Tibial artery (tissue), 4 donors: ENCODE data around the gene IL21.
A peak's percentile ranks its signal among the peaks of the same experiment; 100 is the strongest.
"Not testable (repeated sequence)": the region's sequence is repeated elsewhere in the genome, so short reads cannot be mapped to it uniquely, and the experiment has no call there.

Experiments
- DNase-seq, 2 donors: peaks; one replicate each; pipeline ENCODE4 v3.0.0-alpha.2; 2019
- H3K27ac ChIP-seq, 2 donors: fragments of 200-600 bp; sonication (generic) in 1 of 2; 1 replicate in 1 of 2; 2 replicates in 1 of 2; pipeline ENCODE4 v1.5.1; 2018 to 2019; ENCODE audit warnings: mild to moderate bottlenecking in 1 of 2
- H3K27me3 ChIP-seq, 2 donors: fragments of 200-600 bp; sonication (generic) in 1 of 2; one replicate each; pipeline versions ENCODE4 v1.5.1 to v1.6.0; 2016 to 2019
- H3K36me3 ChIP-seq, 3 donors: fragments of 200-600 bp; sonication (generic) in 2 of 3; one replicate each; pipeline ENCODE4 v1.5.1; 2016 to 2019; ENCODE audit warnings: mild to moderate bottlenecking in 2 of 3
- H3K4me1 ChIP-seq, 4 donors: fragments of 200-600 bp; sonication (generic) in 2 of 4; 1 replicate in 3 of 4; 2 replicates in 1 of 4; pipeline ENCODE4 v1.5.1; 2016 to 2019
- H3K4me3 ChIP-seq, 2 donors: fragments of 200-600 bp; sonication (generic) in 1 of 2; 1 replicate in 1 of 2; 2 replicates in 1 of 2; pipeline ENCODE4 v1.5.1; 2018 to 2019; ENCODE audit warnings: mild to moderate bottlenecking in 2 of 2
- H3K9me3 ChIP-seq, 3 donors: fragments of 200-600 bp; sonication (generic) in 1 of 3; one replicate each; pipeline ENCODE4 v1.5.1; 2016 to 2019
- intact Hi-C: fragments of 100-400 bp; cut with DNase I; formaldehyde crosslinking; loops from one replicate; pipeline ENCODE4 v1.15.0; 2023; ENCODE audit warnings: low total_unique reads
- TF ChIP-seq, protein P1 (sequence below), 2 experiments: fragments of 200-600 bp in 1 of 2; fragments of 450-650 bp in 1 of 2; IDR thresholded peaks; one replicate each; pipeline ENCODE4 v1.5.1; 2017 to 2019; ENCODE audit warnings: antibody characterized with exemption in 2 of 2, mild to moderate bottlenecking in 1 of 2, moderate library complexity in 1 of 2

IL21 gene

DNA sequence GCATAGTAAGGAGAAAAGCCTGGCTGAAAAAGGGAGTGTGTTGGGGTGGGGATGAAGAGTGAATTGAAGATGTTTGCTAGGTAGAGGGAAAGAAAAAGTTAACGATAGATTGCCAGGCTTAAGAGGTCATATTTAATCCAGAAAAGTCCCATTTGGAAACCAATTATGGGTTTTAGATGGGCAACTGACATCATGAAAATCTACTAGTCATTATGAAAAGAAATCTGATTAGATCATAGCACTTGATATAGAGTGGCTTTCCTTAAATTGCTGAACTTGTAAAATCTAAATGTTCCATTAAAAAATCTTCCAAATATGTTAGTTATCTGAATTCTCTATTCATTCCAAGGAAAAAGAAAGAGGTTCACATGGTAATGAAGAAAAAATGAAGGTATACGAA, 37.5 kb upstream of the IL21 start:
- peaks cover 0 to 6% (median 6%) of the 10 kb centered on the region in 3 donors for H3K9me3 ChIP-seq
- DNase-seq = no peak
- no peaks in the 10 kb centered on the region for H3K36me3 ChIP-seq
- no peak overlapping the region for H3K27ac ChIP-seq
- H3K4me3 ChIP-seq = no peak overlapping the region
- TF ChIP-seq, protein P1, sequence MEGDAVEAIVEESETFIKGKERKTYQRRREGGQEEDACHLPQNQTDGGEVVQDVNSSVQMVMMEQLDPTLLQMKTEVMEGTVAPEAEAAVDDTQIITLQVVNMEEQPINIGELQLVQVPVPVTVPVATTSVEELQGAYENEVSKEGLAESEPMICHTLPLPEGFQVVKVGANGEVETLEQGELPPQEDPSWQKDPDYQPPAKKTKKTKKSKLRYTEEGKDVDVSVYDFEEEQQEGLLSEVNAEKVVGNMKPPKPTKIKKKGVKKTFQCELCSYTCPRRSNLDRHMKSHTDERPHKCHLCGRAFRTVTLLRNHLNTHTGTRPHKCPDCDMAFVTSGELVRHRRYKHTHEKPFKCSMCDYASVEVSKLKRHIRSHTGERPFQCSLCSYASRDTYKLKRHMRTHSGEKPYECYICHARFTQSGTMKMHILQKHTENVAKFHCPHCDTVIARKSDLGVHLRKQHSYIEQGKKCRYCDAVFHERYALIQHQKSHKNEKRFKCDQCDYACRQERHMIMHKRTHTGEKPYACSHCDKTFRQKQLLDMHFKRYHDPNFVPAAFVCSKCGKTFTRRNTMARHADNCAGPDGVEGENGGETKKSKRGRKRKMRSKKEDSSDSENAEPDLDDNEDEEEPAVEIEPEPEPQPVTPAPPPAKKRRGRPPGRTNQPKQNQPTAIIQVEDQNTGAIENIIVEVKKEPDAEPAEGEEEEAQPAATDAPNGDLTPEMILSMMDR (IDR thresholded peaks at IDR 0.05) = no peak
- intact Hi-C loops = no loop called here
- H3K27me3 ChIP-seq = no peaks in the 10 kb centered on the region
- H3K4me1 ChIP-seq = no peaks in the 10 kb centered on the region

DNA sequence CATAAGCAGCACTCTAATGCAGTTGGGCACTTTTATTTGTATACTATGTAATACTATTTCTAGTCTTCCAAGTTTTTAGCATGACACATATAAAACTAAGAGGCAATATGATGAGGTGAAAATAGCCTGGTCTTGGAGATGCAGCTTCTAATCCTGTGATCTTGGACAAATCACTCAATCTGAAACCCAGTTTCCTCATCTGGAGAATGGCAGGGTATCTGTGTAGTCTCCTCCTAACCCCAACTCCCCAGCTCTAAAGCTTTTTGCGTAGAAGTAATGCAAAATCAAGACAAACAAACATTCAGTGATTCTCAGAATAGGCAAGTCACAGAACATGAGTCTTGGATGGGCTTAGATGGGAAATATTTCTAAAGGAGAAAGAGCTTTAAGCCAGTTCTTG, 36.7 kb upstream of the IL21 start:
- intact Hi-C loops = no loop called here
- TF ChIP-seq, protein P1 (IDR thresholded peaks at IDR 0.05) = no peak
- H3K9me3 ChIP-seq = peaks cover 0 to 6% (median 6%) of the 10 kb centered on the region in 3 donors

DNA sequence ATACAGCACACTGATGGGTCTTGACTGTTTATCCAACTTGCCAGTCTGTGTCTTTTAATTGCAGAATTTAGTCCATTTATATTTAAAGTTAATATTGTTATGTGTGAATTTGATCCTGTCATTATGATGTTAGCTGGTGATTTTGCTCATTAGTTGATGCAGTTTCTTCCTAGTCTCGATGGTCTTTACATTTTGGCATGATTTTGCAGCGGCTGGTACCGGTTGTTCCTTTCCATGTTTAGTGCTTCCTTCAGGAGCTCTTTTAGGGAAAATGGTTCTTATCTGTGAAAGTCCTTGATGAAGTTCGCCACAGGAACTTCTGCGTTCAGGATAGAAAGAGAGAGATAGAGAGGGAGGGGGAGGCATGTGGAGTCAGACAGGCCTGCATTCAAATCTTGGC, 35.7 kb upstream of the IL21 start:
- H3K27me3 ChIP-seq, H3K36me3 ChIP-seq, H3K4me3 ChIP-seq, H3K4me1 ChIP-seq, H3K27ac ChIP-seq, DNase-seq, H3K9me3 ChIP-seq, intact Hi-C loops: not testable (repeated sequence)

More for the DNA sequence above, 36.7 kb upstream of the IL21 start:
- no peak for DNase-seq
- Histone ChIP-seq H3K36me3 (no peaks in the 10 kb centered on the region), H3K4me1 (no peaks in the 10 kb centered on the region), H3K27me3 (no peaks in the 10 kb centered on the region), H3K27ac (no peak overlapping the region), H3K4me3 (no peak overlapping the region)

DNA sequence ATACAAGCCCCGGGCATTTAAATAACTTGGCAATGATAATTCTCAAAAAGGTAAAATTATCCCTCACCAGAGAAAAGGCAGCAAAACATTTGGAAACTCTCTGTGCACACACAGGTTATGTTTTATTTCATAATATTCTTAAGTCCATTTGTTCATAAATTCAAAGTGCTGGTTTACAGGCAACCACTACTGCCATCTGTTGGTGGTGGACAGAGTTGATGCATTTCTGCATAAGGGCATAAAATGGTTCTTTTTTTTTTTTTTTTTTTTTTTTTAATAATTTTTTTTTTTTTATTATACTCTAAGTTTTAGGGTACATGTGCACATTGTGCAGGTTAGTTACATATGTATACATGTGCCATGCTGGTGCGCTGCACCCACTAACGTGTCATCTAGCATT, 31.5 kb upstream of the IL21 start:
- intact Hi-C loops = no loop called here
- H3K27me3 ChIP-seq = no peaks in the 10 kb centered on the region
- H3K27ac ChIP-seq = no peak overlapping the region
- H3K36me3 ChIP-seq = no peaks in the 10 kb centered on the region
- no peak for DNase-seq
- H3K9me3 ChIP-seq = peaks cover 0 to 6% (median 6%) of the 10 kb centered on the region in 3 donors
- TF ChIP-seq, protein P1 (IDR thresholded peaks at IDR 0.05) = peak; percentile 20
- no peaks in the 10 kb centered on the region for H3K4me1 ChIP-seq
- no peak overlapping the region for H3K4me3 ChIP-seq

DNA sequence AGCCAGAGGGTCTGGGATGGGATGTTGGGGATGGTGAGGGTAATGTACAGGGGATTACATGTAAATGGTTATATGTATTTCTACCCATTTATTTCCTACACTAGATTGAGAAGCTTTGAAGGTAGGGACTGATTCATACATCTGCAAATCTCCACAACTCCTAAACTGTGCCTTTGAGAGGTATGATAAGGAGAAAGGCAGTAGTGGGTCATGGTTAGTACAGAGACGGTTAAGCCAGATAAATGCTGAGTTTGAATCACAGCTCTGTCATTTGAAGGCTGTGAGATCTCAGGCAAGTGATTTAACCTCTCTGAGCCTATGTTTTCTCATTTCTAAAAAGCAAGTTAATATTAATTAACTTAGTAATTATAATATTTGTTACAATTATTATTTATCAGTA, 29.3 kb upstream of the IL21 start:
- H3K4me3 ChIP-seq = no peak overlapping the region
- TF ChIP-seq, protein P1 (IDR thresholded peaks at IDR 0.05) = no peak
- no peaks in the 10 kb centered on the region for H3K27me3 ChIP-seq
- no peaks in the 10 kb centered on the region for H3K9me3 ChIP-seq
- no peak overlapping the region for H3K27ac ChIP-seq
- H3K36me3 ChIP-seq = no peaks in the 10 kb centered on the region
- intact Hi-C loops = no loop called here
- no peaks in the 10 kb centered on the region for H3K4me1 ChIP-seq
- DNase-seq = no peak

DNA sequence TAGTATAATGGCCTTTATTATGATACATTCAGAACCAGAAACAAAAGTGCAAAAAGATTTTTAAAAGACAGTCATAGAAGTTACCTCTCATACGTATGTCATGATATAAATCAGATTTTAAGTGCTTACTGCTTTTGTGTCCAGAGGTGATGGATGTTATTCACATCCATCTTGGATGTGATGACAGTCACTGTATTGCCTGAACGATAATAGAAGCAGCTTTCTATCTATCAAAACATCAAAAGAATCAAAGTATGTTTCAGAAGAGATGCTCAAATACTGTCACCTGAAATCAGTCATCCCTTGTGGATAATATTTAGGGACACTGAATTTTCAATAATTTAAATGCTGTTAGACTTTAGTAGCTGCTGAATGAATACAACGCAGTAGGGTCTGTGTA, 26.8 kb upstream of the IL21 start:
- TF ChIP-seq, protein P1 (IDR thresholded peaks at IDR 0.05) = no peak
- H3K4me3 ChIP-seq = no peak overlapping the region
- H3K36me3 ChIP-seq = no peaks in the 10 kb centered on the region
- H3K9me3 ChIP-seq = no peaks in the 10 kb centered on the region
- no peak for DNase-seq
- H3K27me3 ChIP-seq = no peaks in the 10 kb centered on the region
- intact Hi-C loops = no loop called here
- no peak overlapping the region for H3K27ac ChIP-seq
- H3K4me1 ChIP-seq = no peaks in the 10 kb centered on the region
